ENCODE measurements around the gene HSD11B2. TPM values are rescaled to one million over a fixed set of nuclear protein-coding genes. Genes with fewer than 3 reads are reported as not detected.

The HSD11B2 gene
- total RNA-seq, 1 donor from 2014 or later, result not detected

GRCh38 chr16:67480833-67481560, 50.1 kb downstream of the HSD11B2 start, which contains the start of gene ATP6V0D1:
Gene ATP6V0D1, minus strand, starts transcription at chr16:67481157. Its CDS starts 71 bp downstream, at chr16:67481086.
- DNase-seq, result peak; percentile 99

GRCh38 chr16:67481561-67482232, 50.8 kb downstream of the HSD11B2 start:
- peak; percentile 66 for DNase-seq

GRCh38 chr16:67482233-67482924, 51.5 kb downstream of the HSD11B2 start:
- no peak for DNase-seq

GRCh38 chr16:67483150-67483549, 52.2 kb downstream of the HSD11B2 start, which contains the start of gene AGRP:
Gene AGRP, minus strand, starts transcription at chr16:67483547. Its CDS starts 149 bp downstream, at chr16:67483398.
- no peak for DNase-seq

- no peak for DNase-seq
Measured at GRCh38 chr16:67483731-67484525, 53.0 kb downstream of the HSD11B2 start.

GRCh38 chr16:67486805-67487204, 55.9 kb downstream of the HSD11B2 start:
- DNase-seq, result peak; percentile 80

Other genes with a start within 250 kb of the HSD11B2 start
- gene MATCAP1, start 247.2 kb upstream of the HSD11B2 start, total RNA-seq, result 7.1 and 11.4 TPM in 2 replicates
- 45.8 and 50.7 TPM in 2 replicates for gene EXOC3L1, start 241.0 kb upstream of the HSD11B2 start, total RNA-seq
- 93.1 and 104 TPM in 2 replicates for gene E2F4, start 239.0 kb upstream of the HSD11B2 start, total RNA-seq
- gene ELMO3, start 232.0 kb upstream of the HSD11B2 start, total RNA-seq, result 0.74 and 1.9 TPM in 2 replicates
- 21.1 and 31.7 TPM in 2 replicates for gene TMEM208, start 204.0 kb upstream of the HSD11B2 start, total RNA-seq
- gene FHOD1, start 183.6 kb upstream of the HSD11B2 start, total RNA-seq, result 25.5 and 37.4 TPM in 2 replicates
- gene SLC9A5, start 182.1 kb upstream of the HSD11B2 start, total RNA-seq, result 0.56 and 1.2 TPM in 2 replicates
- gene PLEKHG4, start 151.6 kb upstream of the HSD11B2 start, total RNA-seq, result 10.0 and 16.5 TPM in 2 replicates
- gene KCTD19, start 104.4 kb upstream of the HSD11B2 start, total RNA-seq, result under 0.01 TPM in 1 of 2 replicates, not detected in the other
- gene LRRC36, start 104.3 kb upstream of the HSD11B2 start, total RNA-seq, result not detected in 2 replicates
- gene TPPP3, start 37.6 kb upstream of the HSD11B2 start, total RNA-seq, result 0.19 TPM in 1 of 2 replicates, not detected in the other
- 3.7 and 6.3 TPM in 2 replicates for gene ZDHHC1, start 14.6 kb upstream of the HSD11B2 start, total RNA-seq
- 134 and 155 TPM in 2 replicates for gene ATP6V0D1, start 50.0 kb downstream of the HSD11B2 start, total RNA-seq
- not detected in 2 replicates for gene AGRP, start 52.4 kb downstream of the HSD11B2 start, total RNA-seq
- 74.9 and 149 TPM in 2 replicates for gene RIPOR1, start 97.7 kb downstream of the HSD11B2 start, total RNA-seq
- 30.3 and 36.3 TPM in 2 replicates for gene CTCF, start 131.4 kb downstream of the HSD11B2 start, total RNA-seq
- gene CARMIL2, start 214.0 kb downstream of the HSD11B2 start, total RNA-seq, result 0.56 and 0.85 TPM in 2 replicates
- gene ACD, start 229.1 kb downstream of the HSD11B2 start, total RNA-seq, result 14.5 and 17.8 TPM in 2 replicates
- 6.3 and 7.0 TPM in 2 replicates for gene PARD6A, start 229.8 kb downstream of the HSD11B2 start, total RNA-seq
- 18.1 and 20.1 TPM in 2 replicates for gene ENKD1, start 235.6 kb downstream of the HSD11B2 start, total RNA-seq
- gene C16orf86, start 235.7 kb downstream of the HSD11B2 start, total RNA-seq, result 3.7 and 3.9 TPM in 2 replicates

Data from dermis blood vessel endothelial cell (primary cell).